BLaER1 (cell line): Measurements from ENCODE around the gene CCSAP.

Experiments
- H3K27ac ChIP-seq: shearing (Covaris generic); formaldehyde crosslinking; 2 replicates; pipeline ENCODE4 v1.8.1; 2022
- H3K27me3 ChIP-seq: shearing (Covaris generic); formaldehyde crosslinking; 2 replicates; pipeline ENCODE4 v1.8.1; 2022
- H3K36me3 ChIP-seq: shearing (Covaris generic); formaldehyde crosslinking; 2 replicates; pipeline ENCODE4 v1.8.1; 2022
- H3K4me1 ChIP-seq: shearing (Covaris generic); formaldehyde crosslinking; 2 replicates; pipeline ENCODE4 v1.8.1; 2022
- H3K4me2 ChIP-seq: shearing (Covaris generic); formaldehyde crosslinking; 2 replicates; pipeline ENCODE4 v1.8.1; 2022
- H3K4me3 ChIP-seq: shearing (Covaris generic); formaldehyde crosslinking; 2 replicates; pipeline ENCODE4 v1.8.1; 2022
- H3K9ac ChIP-seq: shearing (Covaris generic); formaldehyde crosslinking; 2 replicates; pipeline ENCODE4 v1.8.1; 2022
- H3K9me3 ChIP-seq: shearing (Covaris generic); formaldehyde crosslinking; 2 replicates; pipeline ENCODE4 v1.8.1; 2022
- H4K20me1 ChIP-seq: shearing (Covaris generic); formaldehyde crosslinking; 2 replicates; pipeline ENCODE4 v1.8.1; 2022
- Cebpa-rat ChIP-seq: shearing (Covaris generic); IDR thresholded peaks from 2 replicates; pipeline ENCODE4 v1.8.1; 2022

CCSAP gene

GRCh38 chr1:229282295-229282823, 60.5 kb downstream of the CCSAP start:
- no peaks in the 10 kb centered on the region for H3K36me3 ChIP-seq
- no peak overlapping the region for H3K27ac ChIP-seq
- no peaks in the 10 kb centered on the region for H3K4me1 ChIP-seq
- no peak for TF ChIP-seq Cebpa-rat
- H3K4me2 ChIP-seq, result no peak overlapping the region
- H3K9me3 ChIP-seq, result no peaks in the 10 kb centered on the region
- H4K20me1 ChIP-seq, result peaks cover 44% of the 10 kb centered on the region
- H3K27me3 ChIP-seq, result no peaks in the 10 kb centered on the region
- no peak overlapping the region for H3K9ac ChIP-seq
- H3K4me3 ChIP-seq, result no peak overlapping the region

- no peaks in the 10 kb centered on the region for H3K36me3 ChIP-seq
- peaks cover 49% of the 10 kb centered on the region for H4K20me1 ChIP-seq
- no peaks in the 10 kb centered on the region for H3K27me3 ChIP-seq
- H3K4me3 ChIP-seq, result no peak overlapping the region
- no peaks in the 10 kb centered on the region for H3K4me1 ChIP-seq
- TF ChIP-seq Cebpa-rat, result no peak
- H3K27ac ChIP-seq, result no peak overlapping the region
- no peak overlapping the region for H3K4me2 ChIP-seq
- H3K9me3 ChIP-seq, result no peaks in the 10 kb centered on the region
- H3K9ac ChIP-seq, result no peak overlapping the region
These were observed 61.4 kb downstream of the CCSAP start for GRCh38 chr1:229281339-229281926.

- Histone ChIP-seq H3K36me3 (no peaks in the 10 kb centered on the region), H3K4me3 (no peak overlapping the region), H3K4me1 (no peaks in the 10 kb centered on the region), H4K20me1 (peaks cover 55% of the 10 kb centered on the region), H3K9me3 (no peaks in the 10 kb centered on the region), H3K27me3 (no peaks in the 10 kb centered on the region), H3K9ac (no peak overlapping the region), H3K4me2 (no peak overlapping the region), H3K27ac (no peak overlapping the region)
- no peak for TF ChIP-seq Cebpa-rat
These were observed 61.9 kb downstream of the CCSAP start for GRCh38 chr1:229280921-229281320.

- Histone ChIP-seq H3K4me3 (no peak overlapping the region), H3K27ac (no peak overlapping the region), H3K9me3 (no peaks in the 10 kb centered on the region), H4K20me1 (peaks cover 58% of the 10 kb centered on the region), H3K27me3 (no peaks in the 10 kb centered on the region), H3K4me1 (no peaks in the 10 kb centered on the region), H3K36me3 (no peaks in the 10 kb centered on the region), H3K4me2 (no peak overlapping the region), H3K9ac (no peak overlapping the region)
- no peak for TF ChIP-seq Cebpa-rat
These were observed 62.6 kb downstream of the CCSAP start for GRCh38 chr1:229280037-229280828.

GRCh38 chr1:229279242-229279641, 63.6 kb downstream of the CCSAP start:
- Histone ChIP-seq H3K27ac (no peak overlapping the region), H4K20me1 (peaks cover 53% of the 10 kb centered on the region), H3K27me3 (no peaks in the 10 kb centered on the region)

GRCh38 chr1:229278120-229278741, 64.6 kb downstream of the CCSAP start:
- H3K36me3 ChIP-seq, result no peaks in the 10 kb centered on the region
- no peak overlapping the region for H3K4me2 ChIP-seq
- H3K4me3 ChIP-seq, result no peak overlapping the region
- H3K9ac ChIP-seq, result no peak overlapping the region
- H3K9me3 ChIP-seq, result no peaks in the 10 kb centered on the region
- peaks cover 55% of the 10 kb centered on the region for H4K20me1 ChIP-seq
- peaks cover 6% of the 10 kb centered on the region; the same call in 1 of the 2 replicates for H3K27me3 ChIP-seq
- TF ChIP-seq Cebpa-rat, result no peak
- peaks cover 4% of the 10 kb centered on the region; the same call in 1 of the 2 replicates for H3K4me1 ChIP-seq
- H3K27ac ChIP-seq, result no peak overlapping the region

More at GRCh38 chr1:229279242-229279641, 63.6 kb downstream of the CCSAP start:
- Histone ChIP-seq H3K4me3 (no peak overlapping the region), H3K9me3 (no peaks in the 10 kb centered on the region), H3K9ac (no peak overlapping the region), H3K36me3 (no peaks in the 10 kb centered on the region), H3K4me1 (no peaks in the 10 kb centered on the region), H3K4me2 (no peak overlapping the region)
- TF ChIP-seq Cebpa-rat, result no peak

- Histone ChIP-seq H3K27ac (no peak overlapping the region), H3K4me3 (no peak overlapping the region), H3K9me3 (no peaks in the 10 kb centered on the region), H3K27me3 (peaks cover 37% of the 10 kb centered on the region), H4K20me1 (peaks cover 62% of the 10 kb centered on the region), H3K4me2 (no peak overlapping the region), H3K9ac (no peak overlapping the region), H3K36me3 (no peaks in the 10 kb centered on the region), H3K4me1 (peaks cover 20% of the 10 kb centered on the region)
- TF ChIP-seq Cebpa-rat, result no peak
These were observed 67.8 kb downstream of the CCSAP start for GRCh38 chr1:229275005-229275404.

GRCh38 chr1:229273507-229274232, 69.2 kb downstream of the CCSAP start:
- TF ChIP-seq Cebpa-rat, result no peak
- peaks cover 51% of the 10 kb centered on the region for H4K20me1 ChIP-seq
- peaks cover 48% of the 10 kb centered on the region for H3K27me3 ChIP-seq
- peaks cover 20% of the 10 kb centered on the region for H3K4me1 ChIP-seq
- no peaks in the 10 kb centered on the region for H3K36me3 ChIP-seq
- no peak overlapping the region for H3K27ac ChIP-seq
- H3K9me3 ChIP-seq, result no peaks in the 10 kb centered on the region
- H3K9ac ChIP-seq, result no peak overlapping the region
- H3K4me3 ChIP-seq, result no peak overlapping the region
- no peak overlapping the region for H3K4me2 ChIP-seq

- Histone ChIP-seq H4K20me1 (peaks cover 39% of the 10 kb centered on the region), H3K27me3 (peaks cover 51% of the 10 kb centered on the region), H3K4me2 (peak overlapping the region; percentile 83), H3K27ac (no peak overlapping the region), H3K4me1 (peaks cover 20% of the 10 kb centered on the region), H3K4me3 (peak overlapping the region; percentile 71), H3K9ac (peak overlapping the region; percentile 74), H3K9me3 (0 out of 2 replicates have a peak, but pooled peaks cover 2% of the 10 kb centered on the region), H3K36me3 (no peaks in the 10 kb centered on the region)
- no peak for TF ChIP-seq Cebpa-rat
These were observed 70.4 kb downstream of the CCSAP start for GRCh38 chr1:229272164-229273158.
